ENCODE results near the gene CAPRIN1. TPM values are rescaled to one million over a fixed set of nuclear protein-coding genes. Genes with fewer than 3 reads are reported as not detected.

The CAPRIN1 gene
- total RNA-seq, 1 donor, result 240 TPM

DNA sequence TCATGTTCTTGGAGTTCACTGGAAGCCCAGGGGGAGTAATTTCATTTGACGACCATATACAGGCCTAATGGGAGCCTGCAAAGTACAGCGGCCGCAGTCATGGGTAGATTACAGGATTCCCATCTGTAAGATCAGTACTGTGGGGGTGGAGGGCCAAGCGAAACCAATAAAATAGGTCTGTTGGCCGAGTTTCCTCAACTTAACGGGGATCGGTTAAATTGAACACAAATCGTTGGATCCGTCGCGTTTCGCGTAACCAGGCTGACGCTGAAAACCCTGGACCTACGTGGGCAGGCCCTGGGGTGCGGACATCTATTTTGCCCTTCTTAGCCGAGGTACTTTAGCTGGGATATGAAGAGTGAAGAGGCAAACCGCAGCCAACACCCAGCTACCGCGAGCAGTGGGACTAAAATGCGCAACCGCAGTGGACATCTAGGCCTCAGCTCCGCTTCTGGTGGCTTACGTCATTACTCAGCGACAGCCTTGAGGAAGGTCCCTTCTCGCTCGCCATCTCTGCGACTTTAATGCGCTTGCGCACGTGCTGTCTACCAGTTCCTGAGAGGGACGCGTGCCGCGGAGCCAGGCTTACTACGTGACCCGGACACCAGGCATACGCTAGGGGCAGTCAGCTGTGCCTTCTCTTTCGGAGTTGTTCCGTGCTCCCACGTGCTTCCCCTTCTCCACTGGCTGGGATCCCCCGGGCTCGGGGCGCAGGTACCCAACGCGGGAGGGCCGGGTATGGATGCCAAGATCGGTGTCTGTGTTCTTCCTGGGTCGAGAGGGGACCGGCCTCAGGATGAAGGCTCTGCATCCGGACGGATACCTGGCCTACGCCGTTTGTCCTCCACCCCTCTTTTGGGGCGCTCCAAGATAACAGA is 53.8 kb downstream of the CAPRIN1 start, which contains the start of gene NAT10:
Gene NAT10, plus strand, starts transcription at position 551 of the 878 bp plus-strand sequence. CDS start 2,597 bp downstream, outside the sequence.
- peak; percentile 99 for DNase-seq (ENCODE audit: low read depth)
- TF ChIP-seq, protein P1, sequence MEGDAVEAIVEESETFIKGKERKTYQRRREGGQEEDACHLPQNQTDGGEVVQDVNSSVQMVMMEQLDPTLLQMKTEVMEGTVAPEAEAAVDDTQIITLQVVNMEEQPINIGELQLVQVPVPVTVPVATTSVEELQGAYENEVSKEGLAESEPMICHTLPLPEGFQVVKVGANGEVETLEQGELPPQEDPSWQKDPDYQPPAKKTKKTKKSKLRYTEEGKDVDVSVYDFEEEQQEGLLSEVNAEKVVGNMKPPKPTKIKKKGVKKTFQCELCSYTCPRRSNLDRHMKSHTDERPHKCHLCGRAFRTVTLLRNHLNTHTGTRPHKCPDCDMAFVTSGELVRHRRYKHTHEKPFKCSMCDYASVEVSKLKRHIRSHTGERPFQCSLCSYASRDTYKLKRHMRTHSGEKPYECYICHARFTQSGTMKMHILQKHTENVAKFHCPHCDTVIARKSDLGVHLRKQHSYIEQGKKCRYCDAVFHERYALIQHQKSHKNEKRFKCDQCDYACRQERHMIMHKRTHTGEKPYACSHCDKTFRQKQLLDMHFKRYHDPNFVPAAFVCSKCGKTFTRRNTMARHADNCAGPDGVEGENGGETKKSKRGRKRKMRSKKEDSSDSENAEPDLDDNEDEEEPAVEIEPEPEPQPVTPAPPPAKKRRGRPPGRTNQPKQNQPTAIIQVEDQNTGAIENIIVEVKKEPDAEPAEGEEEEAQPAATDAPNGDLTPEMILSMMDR (IDR thresholded peaks at IDR 0.05; ENCODE audit: insufficient read depth, low read depth, low read length), result no peak
- H3K4me3 ChIP-seq (ENCODE audit: low read depth, low read length), result peak within 1 kb of the TSS; percentile 95

DNA sequence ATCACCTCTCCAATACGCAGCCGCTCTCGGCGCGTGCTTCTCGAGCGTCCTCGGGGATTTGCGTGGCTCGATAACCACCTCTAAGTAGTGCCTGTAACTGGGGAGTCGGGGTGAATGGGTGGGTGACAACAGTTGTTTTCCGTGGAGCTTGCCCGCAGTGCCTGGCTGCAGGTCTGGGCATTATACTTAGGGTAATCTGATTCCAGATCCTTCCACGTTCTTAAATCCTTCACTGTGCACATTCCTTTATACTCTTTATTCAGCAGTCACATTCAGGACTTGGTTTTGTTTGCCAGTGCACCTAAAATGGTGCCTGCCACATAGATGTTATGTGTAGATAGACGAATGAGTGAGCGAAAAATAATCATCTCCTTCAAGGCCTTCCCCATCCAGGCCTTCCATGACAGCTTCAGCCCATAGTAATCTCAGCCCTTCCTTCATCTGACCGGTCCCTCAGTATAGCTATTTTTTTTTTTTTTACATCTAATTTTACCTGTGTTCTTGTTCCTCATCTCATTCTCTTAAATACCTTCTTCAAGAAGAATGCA is 54.5 kb downstream of the CAPRIN1 start:
- TF ChIP-seq, protein P1 (IDR thresholded peaks at IDR 0.05; ENCODE audit: insufficient read depth, low read depth, low read length), result no peak
- peak overlapping the region; percentile 95 for H3K4me3 ChIP-seq (ENCODE audit: low read depth, low read length)
- DNase-seq (ENCODE audit: low read depth), result peak; percentile 26

DNA sequence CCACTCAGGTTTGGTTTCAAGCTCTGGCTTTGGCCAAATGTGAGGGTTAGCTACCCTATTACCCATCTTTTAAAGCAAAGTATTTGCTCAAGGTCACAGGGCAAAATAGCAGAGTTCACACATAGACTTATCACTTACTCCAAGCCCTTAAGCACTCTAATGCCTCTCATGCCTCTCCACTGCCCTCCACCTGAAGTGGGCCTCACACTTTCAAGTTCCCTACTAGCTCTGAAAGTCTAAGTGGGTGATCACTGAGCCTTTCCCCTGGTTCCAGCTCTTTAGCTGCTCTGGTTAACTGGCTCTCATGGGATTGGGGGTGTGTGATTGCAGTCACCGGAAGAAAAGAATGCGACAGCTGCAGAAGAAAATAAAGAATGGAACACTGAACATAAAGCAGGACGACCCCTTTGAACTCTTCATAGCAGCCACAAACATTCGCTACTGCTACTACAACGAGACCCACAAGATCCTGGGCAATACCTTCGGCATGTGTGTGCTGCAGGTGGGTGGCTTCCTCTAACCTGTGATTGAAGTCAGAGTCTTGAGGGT is 60.3 kb downstream of the CAPRIN1 start:
- TF ChIP-seq, protein P1 (IDR thresholded peaks at IDR 0.05; ENCODE audit: insufficient read depth, low read depth, low read length), result no peak
- no peak overlapping the region for H3K4me3 ChIP-seq (ENCODE audit: low read depth, low read length)
- no peak for DNase-seq (ENCODE audit: low read depth)

DNA sequence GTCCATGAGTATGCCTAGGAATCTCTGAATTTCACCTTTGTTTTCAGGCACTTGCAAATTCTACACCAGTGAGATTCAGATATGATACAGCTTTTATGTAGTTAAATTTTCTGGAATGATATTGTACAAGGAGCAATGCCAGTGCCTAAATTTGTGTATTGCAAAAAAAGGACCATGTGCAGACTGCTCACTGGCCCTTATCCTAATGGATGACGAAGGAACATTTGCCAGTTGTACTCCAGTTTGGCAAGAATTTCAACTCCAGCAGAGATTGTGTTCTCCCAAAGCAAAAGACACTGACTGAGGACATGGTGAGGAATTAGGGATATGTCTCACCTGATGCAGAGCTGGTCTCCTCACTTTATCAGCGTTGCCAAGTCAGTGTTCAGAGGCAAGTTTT is 62.5 kb downstream of the CAPRIN1 start:
- TF ChIP-seq, protein P1 (IDR thresholded peaks at IDR 0.05; ENCODE audit: insufficient read depth, low read depth, low read length), result no peak
- H3K4me3 ChIP-seq (ENCODE audit: low read depth, low read length), result no peak overlapping the region
- DNase-seq (ENCODE audit: low read depth), result no peak

DNA sequence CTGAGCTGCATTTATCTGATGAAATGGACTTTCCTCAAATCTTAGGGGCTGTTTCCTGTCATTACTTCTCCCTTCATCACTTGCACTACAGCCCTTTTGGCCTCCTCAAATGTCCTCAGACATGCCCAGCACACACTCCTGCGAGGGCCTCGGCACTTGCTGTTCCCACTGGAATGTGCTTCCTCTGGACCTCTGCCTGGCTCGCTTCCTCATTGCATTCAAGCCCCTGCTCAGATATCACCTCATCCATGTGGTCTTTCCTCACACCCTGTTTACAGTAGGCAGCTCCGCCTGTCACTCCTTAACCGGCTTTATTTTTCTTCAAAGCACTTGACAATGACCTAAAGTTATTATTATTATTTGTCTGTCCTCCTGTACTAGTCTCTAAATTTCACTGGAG is 62.9 kb downstream of the CAPRIN1 start:
- no peak for DNase-seq (ENCODE audit: low read depth)
- H3K4me3 ChIP-seq (ENCODE audit: low read depth, low read length), result no peak overlapping the region
- TF ChIP-seq, protein P1 (IDR thresholded peaks at IDR 0.05; ENCODE audit: insufficient read depth, low read depth, low read length), result no peak

DNA sequence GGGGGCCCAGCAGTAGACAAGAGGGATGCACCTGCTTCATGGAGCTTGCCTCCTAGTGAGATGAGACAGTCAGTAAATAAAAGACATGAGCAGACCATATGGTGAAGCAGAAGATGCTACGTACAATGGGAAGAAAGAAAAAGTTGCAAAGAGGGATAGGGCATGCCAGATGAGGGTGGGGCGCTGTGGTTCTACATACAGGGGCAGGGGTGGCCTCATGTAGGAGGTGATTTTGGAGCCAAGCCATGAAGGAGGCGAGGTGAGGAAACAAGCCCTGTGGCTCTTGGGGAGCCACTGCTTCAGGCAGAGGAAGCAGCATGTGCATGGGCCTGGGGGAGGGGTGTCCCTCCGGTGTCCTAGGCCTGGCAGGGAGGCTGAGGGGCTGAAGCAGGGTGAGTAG is 69.1 kb downstream of the CAPRIN1 start:
- DNase-seq (ENCODE audit: low read depth), result no peak
- H3K4me3 ChIP-seq (ENCODE audit: low read depth, low read length), result no peak overlapping the region

More for the DNA sequence above, 69.1 kb downstream of the CAPRIN1 start:
- TF ChIP-seq, protein P1 (IDR thresholded peaks at IDR 0.05; ENCODE audit: insufficient read depth, low read depth, low read length), result no peak
